ENCODE data around the gene FBXW10B.

- TF ChIP-seq, protein P1, sequence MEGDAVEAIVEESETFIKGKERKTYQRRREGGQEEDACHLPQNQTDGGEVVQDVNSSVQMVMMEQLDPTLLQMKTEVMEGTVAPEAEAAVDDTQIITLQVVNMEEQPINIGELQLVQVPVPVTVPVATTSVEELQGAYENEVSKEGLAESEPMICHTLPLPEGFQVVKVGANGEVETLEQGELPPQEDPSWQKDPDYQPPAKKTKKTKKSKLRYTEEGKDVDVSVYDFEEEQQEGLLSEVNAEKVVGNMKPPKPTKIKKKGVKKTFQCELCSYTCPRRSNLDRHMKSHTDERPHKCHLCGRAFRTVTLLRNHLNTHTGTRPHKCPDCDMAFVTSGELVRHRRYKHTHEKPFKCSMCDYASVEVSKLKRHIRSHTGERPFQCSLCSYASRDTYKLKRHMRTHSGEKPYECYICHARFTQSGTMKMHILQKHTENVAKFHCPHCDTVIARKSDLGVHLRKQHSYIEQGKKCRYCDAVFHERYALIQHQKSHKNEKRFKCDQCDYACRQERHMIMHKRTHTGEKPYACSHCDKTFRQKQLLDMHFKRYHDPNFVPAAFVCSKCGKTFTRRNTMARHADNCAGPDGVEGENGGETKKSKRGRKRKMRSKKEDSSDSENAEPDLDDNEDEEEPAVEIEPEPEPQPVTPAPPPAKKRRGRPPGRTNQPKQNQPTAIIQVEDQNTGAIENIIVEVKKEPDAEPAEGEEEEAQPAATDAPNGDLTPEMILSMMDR (IDR thresholded peaks at IDR 0.05): no peak
- TF ChIP-seq POLR2AphosphoS5 (IDR thresholded peaks at IDR 0.05; ENCODE audit: low read depth, low read length): no peak
Measured at GRCh38 chr17:15659236-15659635, 39.7 kb upstream of the FBXW10B start.

All from Panc1 (cell line).